Fibroblast of lung (primary cell): ENCODE measurements around the gene XIAP. TPM values are rescaled to one million over a fixed set of nuclear protein-coding genes. Genes with fewer than 3 reads are reported as not detected.

Experiments used
- DNase-seq, 2 donors: peaks; one replicate each; pipeline versions ENCODE4 v3.0.0 to v3.0.0-alpha.2; 2010; ENCODE audit warnings: low read depth in 2 of 2
- H2AFZ ChIP-seq: 2 replicates; pipeline ENCODE4 v1.5.1; 2012; ENCODE audit warnings: low read length, control low read depth, inconsistent platforms
- H3K27ac ChIP-seq: 2 replicates; pipeline ENCODE4 v1.5.1; 2011; ENCODE audit warnings: low read length, control low read depth; ENCODE audit not compliant: insufficient read depth
- H3K27me3 ChIP-seq: 2 replicates; pipeline ENCODE4 v1.5.1; 2011; ENCODE audit warnings: mild to moderate bottlenecking, low read length; ENCODE audit not compliant: control insufficient read depth, insufficient read depth
- H3K36me3 ChIP-seq: 2 replicates; pipeline ENCODE4 v1.5.1; 2011; ENCODE audit warnings: low read length; ENCODE audit not compliant: control insufficient read depth, insufficient read depth
- H3K4me1 ChIP-seq: 2 replicates; pipeline ENCODE4 v1.5.1; 2011; ENCODE audit warnings: low read length; ENCODE audit not compliant: control insufficient read depth, insufficient read depth; ENCODE audit errors: extremely low read depth
- H3K4me2 ChIP-seq: 2 replicates; pipeline ENCODE4 v1.5.1; 2011; ENCODE audit warnings: low read length, control low read depth; ENCODE audit not compliant: insufficient read depth; ENCODE audit errors: extremely low read depth
- H3K4me3 ChIP-seq, 4 experiments: fragments of 200-600 bp in 1 of 4; sonication (generic) in 1 of 4; replicated peaks in 1 of 4; 2 replicates each; pipeline ENCODE4 v1.5.1; 2011 to 2016; ENCODE audit warnings: low read length in 4 of 4, low read depth in 3 of 4, mild to moderate bottlenecking in 3 of 4, control low read depth in 2 of 4, inconsistent platforms in 1 of 4, mixed read lengths in 1 of 4; ENCODE audit not compliant: insufficient read depth in 1 of 4; ENCODE audit errors: control extremely low read depth in 1 of 4
- H3K79me2 ChIP-seq: 2 replicates; pipeline ENCODE4 v1.5.1; 2012; ENCODE audit warnings: mild to moderate bottlenecking, low read length, inconsistent platforms; ENCODE audit not compliant: control insufficient read depth, insufficient read depth
- H3K9ac ChIP-seq: 2 replicates; pipeline ENCODE4 v1.5.1; 2011; ENCODE audit warnings: mild to moderate bottlenecking, low read length, control low read depth; ENCODE audit not compliant: insufficient read depth
- H3K9me3 ChIP-seq: 2 replicates; pipeline ENCODE4 v1.5.1; 2012; ENCODE audit warnings: low read depth, low read length; ENCODE audit not compliant: control insufficient read depth, insufficient read depth
- H4K20me1 ChIP-seq: 2 replicates; pipeline ENCODE4 v1.5.1; 2011; ENCODE audit warnings: low read length; ENCODE audit not compliant: control insufficient read depth, insufficient read depth; ENCODE audit errors: extremely low read depth
- EZH2 ChIP-seq: IDR thresholded peaks from 2 replicates; pipeline ENCODE4 v1.5.1; 2012; ENCODE audit warnings: low read length, control low read depth, mild to moderate bottlenecking; ENCODE audit errors: missing control alignments
- polyA plus RNA-seq, 2 donors: library from polyadenylated mRNA; depleted of rRNA in 1 of 2; stranded (reverse) in 1 of 2; unstranded in 1 of 2; fragments of >200 nt; gene quantifications; 2 replicates each; pipeline ENCODE4 v1.2.1, GENCODE V29; 2011 to 2012; ENCODE audit warnings: missing spikeins in 1 of 2
- total RNA-seq: library from RNA; depleted of rRNA; stranded (reverse); fragments of >200 nt; gene quantifications from 2 replicates; pipeline ENCODE4 v1.2.1, GENCODE V29; 2014
- TF ChIP-seq, protein P1 (sequence below), 2 donors: IDR thresholded peaks in 1 of 2; conservative IDR thresholded peaks in 1 of 2; 1 replicate in 1 of 2; 2 replicates in 1 of 2; pipeline ENCODE4 v1.5.1; 2011 to 2012; ENCODE audit warnings: low read length in 2 of 2, control low read depth in 1 of 2, inconsistent platforms in 1 of 2, low read depth in 1 of 2, mild to moderate bottlenecking in 1 of 2

The XIAP gene
- total and polyA plus RNA-seq, 2 donors (not counting 1 experiment from before 2014, with no cell fraction given), result 21.8 to 45.1 TPM

DNA sequence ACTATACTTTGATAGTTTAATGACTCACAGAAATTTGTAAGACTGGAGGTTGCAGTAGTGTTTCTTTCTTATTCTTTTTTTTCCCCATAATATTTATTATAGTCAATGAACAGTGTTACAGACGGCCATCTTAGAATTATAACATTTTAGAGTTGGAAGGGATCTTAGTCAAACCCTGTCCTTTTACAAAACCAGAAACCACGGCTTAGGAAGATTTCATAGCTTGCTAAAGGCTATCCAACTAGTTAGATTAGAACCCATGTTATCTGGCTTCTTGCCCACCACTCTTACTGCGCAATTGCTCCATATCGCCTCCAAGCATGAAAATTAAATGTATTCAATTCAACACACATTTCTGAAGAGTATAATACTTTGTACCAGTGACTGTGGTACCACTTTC, 1.1 kb downstream of the XIAP start:
- Histone ChIP-seq H2AFZ (no peak overlapping the region), H3K4me2 (peak overlapping the region; percentile 75), H3K27ac (peak overlapping the region; percentile 92), H3K36me3 (no peaks in the 10 kb centered on the region), H3K9me3 (no peaks in the 10 kb centered on the region), H3K27me3 (no peaks in the 10 kb centered on the region), H3K79me2 (peaks cover 39% of the 10 kb centered on the region), H3K9ac (peak overlapping the region; percentile 90), H3K4me3 (peak overlapping the region; percentile 62 to 94 (median 68)), H3K4me1 (no peaks in the 10 kb centered on the region), H4K20me1 (no peaks in the 10 kb centered on the region)
- peak in 1 of 2 donors; percentile 46 for DNase-seq
- TF ChIP-seq, protein P1, sequence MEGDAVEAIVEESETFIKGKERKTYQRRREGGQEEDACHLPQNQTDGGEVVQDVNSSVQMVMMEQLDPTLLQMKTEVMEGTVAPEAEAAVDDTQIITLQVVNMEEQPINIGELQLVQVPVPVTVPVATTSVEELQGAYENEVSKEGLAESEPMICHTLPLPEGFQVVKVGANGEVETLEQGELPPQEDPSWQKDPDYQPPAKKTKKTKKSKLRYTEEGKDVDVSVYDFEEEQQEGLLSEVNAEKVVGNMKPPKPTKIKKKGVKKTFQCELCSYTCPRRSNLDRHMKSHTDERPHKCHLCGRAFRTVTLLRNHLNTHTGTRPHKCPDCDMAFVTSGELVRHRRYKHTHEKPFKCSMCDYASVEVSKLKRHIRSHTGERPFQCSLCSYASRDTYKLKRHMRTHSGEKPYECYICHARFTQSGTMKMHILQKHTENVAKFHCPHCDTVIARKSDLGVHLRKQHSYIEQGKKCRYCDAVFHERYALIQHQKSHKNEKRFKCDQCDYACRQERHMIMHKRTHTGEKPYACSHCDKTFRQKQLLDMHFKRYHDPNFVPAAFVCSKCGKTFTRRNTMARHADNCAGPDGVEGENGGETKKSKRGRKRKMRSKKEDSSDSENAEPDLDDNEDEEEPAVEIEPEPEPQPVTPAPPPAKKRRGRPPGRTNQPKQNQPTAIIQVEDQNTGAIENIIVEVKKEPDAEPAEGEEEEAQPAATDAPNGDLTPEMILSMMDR (conservative IDR thresholded peaks at IDR 0.05 in 1 of 2, IDR thresholded peaks at IDR 0.05 in 1 of 2; ENCODE audit: low read depth in 1 of 2, low read length in 2 of 2), result no peak
- TF ChIP-seq EZH2, result no peak

DNA sequence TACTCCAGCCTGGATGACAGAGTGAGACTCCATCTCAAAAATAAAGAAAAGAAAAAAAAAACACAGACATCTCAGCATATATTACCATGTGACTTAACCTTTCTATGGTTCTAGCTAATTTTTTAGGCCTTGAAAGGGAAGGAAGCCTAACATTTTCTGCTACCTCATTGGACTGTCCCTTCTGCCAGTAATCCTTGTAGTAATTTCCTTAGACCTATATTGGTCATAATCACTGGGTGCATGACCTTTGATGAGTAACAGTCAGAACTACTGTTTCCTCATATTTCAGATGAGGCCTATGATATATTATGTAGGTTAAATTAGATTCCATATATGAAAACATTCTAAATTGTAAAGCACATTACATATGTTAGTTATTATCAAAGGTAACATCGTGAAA, 9.6 kb downstream of the XIAP start:
- no peaks in the 10 kb centered on the region for H3K9me3 ChIP-seq
- TF ChIP-seq, protein P1 (conservative IDR thresholded peaks at IDR 0.05 in 1 of 2, IDR thresholded peaks at IDR 0.05 in 1 of 2; ENCODE audit: low read depth in 1 of 2, low read length in 2 of 2), result no peak
- TF ChIP-seq EZH2, result no peak
- no peaks in the 10 kb centered on the region for H3K27me3 ChIP-seq
- H3K36me3 ChIP-seq, result no peaks in the 10 kb centered on the region
- peak in 1 of 2 donors; percentile 44 for DNase-seq
- no peak overlapping the region for H3K4me3 ChIP-seq
- no peaks in the 10 kb centered on the region for H4K20me1 ChIP-seq
- H3K27ac ChIP-seq, result no peak overlapping the region
- H3K79me2 ChIP-seq, result peaks cover 46% of the 10 kb centered on the region
- H3K9ac ChIP-seq, result no peak overlapping the region
- no peak overlapping the region for H3K4me2 ChIP-seq
- no peak overlapping the region for H2AFZ ChIP-seq
- no peaks in the 10 kb centered on the region for H3K4me1 ChIP-seq

DNA sequence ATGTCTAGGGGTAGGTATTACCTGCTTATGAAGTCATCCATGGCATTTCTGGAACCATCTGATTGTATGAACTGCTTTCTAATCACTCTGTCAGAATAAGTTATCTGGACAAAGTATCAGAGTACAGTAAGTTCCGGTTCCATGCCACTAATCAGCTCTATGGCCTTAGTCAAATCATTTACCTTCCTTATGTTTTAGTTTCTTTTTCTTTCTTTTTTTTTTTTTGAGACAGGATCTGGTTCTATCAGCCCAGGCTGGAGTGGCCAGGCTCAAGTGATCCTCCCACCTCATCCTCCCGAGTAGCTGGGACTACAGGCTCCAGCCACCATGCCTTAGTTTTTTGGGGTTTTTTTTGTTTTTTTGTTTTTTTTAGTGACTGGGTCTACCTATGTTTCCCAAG, 11.5 kb downstream of the XIAP start:
- Histone ChIP-seq H3K27ac (no peak overlapping the region), H3K4me3 (no peak overlapping the region), H3K4me2 (no peak overlapping the region), H3K27me3 (no peaks in the 10 kb centered on the region), H3K36me3 (no peaks in the 10 kb centered on the region), H3K9ac (no peak overlapping the region), H2AFZ (no peak overlapping the region), H3K4me1 (no peaks in the 10 kb centered on the region), H3K79me2 (peaks cover 43% of the 10 kb centered on the region), H3K9me3 (no peaks in the 10 kb centered on the region), H4K20me1 (no peaks in the 10 kb centered on the region)
- TF ChIP-seq, protein P1 (conservative IDR thresholded peaks at IDR 0.05 in 1 of 2, IDR thresholded peaks at IDR 0.05 in 1 of 2; ENCODE audit: low read depth in 1 of 2, low read length in 2 of 2), result no peak
- TF ChIP-seq EZH2, result no peak
- no peak for DNase-seq
